Neuronal stem cell (in vitro differentiated cells): ENCODE measurements around the gene PCARE.

Experiments used
- DNase-seq: peaks from one replicate; pipeline ENCODE4 v3.0.0-alpha.2; 2013; ENCODE audit warnings: low spot score
- H2AFZ ChIP-seq: one replicate; pipeline ENCODE4 v1.6.1; 2013; ENCODE audit warnings: mild to moderate bottlenecking, low read length, inconsistent platforms
- H2AK5ac ChIP-seq: 2 replicates; pipeline ENCODE4 v1.6.1; 2013; ENCODE audit warnings: low read depth, mild to moderate bottlenecking, inconsistent platforms, low read length, moderate library complexity, mixed read lengths
- H2BK120ac ChIP-seq: 2 replicates; pipeline ENCODE4 v1.6.1; 2013; ENCODE audit warnings: low read depth, mild to moderate bottlenecking, inconsistent platforms, low read length, moderate library complexity, mixed read lengths
- H2BK12ac ChIP-seq: one replicate; pipeline ENCODE4 v1.6.1; 2013; ENCODE audit warnings: low read length, inconsistent platforms
- H2BK15ac ChIP-seq: 2 replicates; pipeline ENCODE4 v1.6.1; 2013; ENCODE audit warnings: mild to moderate bottlenecking, low read length, inconsistent platforms, mixed read lengths
- H2BK5ac ChIP-seq: one replicate; pipeline ENCODE4 v1.6.1; 2013; ENCODE audit warnings: inconsistent platforms, mild to moderate bottlenecking, low read length, moderate library complexity
- H3K14ac ChIP-seq: one replicate; pipeline ENCODE4 v1.6.1; 2013; ENCODE audit warnings: low read length, inconsistent platforms
- H3K18ac ChIP-seq: 2 replicates; pipeline ENCODE4 v1.6.1; 2013; ENCODE audit warnings: low read length, inconsistent platforms
- H3K23ac ChIP-seq: 2 replicates; pipeline ENCODE4 v1.6.1; 2013; ENCODE audit warnings: low read depth, mild to moderate bottlenecking, mixed read lengths, low read length, inconsistent platforms; ENCODE audit not compliant: poor library complexity
- H3K27ac ChIP-seq: replicated peaks from 3 replicates; pipeline ENCODE4 v1.5.1; 2013; ENCODE audit warnings: low read length, inconsistent platforms
- H3K27me3 ChIP-seq, 3 experiments: 2 replicates each; pipeline ENCODE4 v1.6.1; 2013; ENCODE audit warnings: low read length in 3 of 3, mild to moderate bottlenecking in 2 of 3, inconsistent platforms in 1 of 3, low read depth in 1 of 3, mixed read lengths in 1 of 3, moderate library complexity in 1 of 3; ENCODE audit not compliant: control insufficient read depth in 3 of 3, insufficient read depth in 3 of 3
- H3K36me3 ChIP-seq, 2 donors: replicated peaks in 1 of 2; 2 replicates each; pipeline ENCODE4 v1.6.1; 2013; ENCODE audit warnings: low read length in 2 of 2; ENCODE audit not compliant: control insufficient read depth in 2 of 2, insufficient read depth in 2 of 2
- H3K4ac ChIP-seq: 2 replicates; pipeline ENCODE4 v1.6.1; 2013; ENCODE audit warnings: inconsistent platforms, mild to moderate bottlenecking, low read length, moderate library complexity
- H3K4me1 ChIP-seq, 2 donors: 1 replicate in 1 of 2; 2 replicates in 1 of 2; pipeline ENCODE4 v1.6.1; 2013; ENCODE audit warnings: low read length in 2 of 2, low read depth in 1 of 2; ENCODE audit not compliant: control insufficient read depth in 2 of 2, insufficient read depth in 1 of 2
- H3K4me2 ChIP-seq: one replicate; pipeline ENCODE4 v1.6.1; 2013; ENCODE audit warnings: mild to moderate bottlenecking, low read length, inconsistent platforms; ENCODE audit not compliant: insufficient read depth, poor library complexity, severe bottlenecking
- H3K4me3 ChIP-seq, 2 donors: 2 replicates each; pipeline ENCODE4 v1.5.1; 2013; ENCODE audit warnings: low read length in 2 of 2, mild to moderate bottlenecking in 2 of 2, inconsistent platforms in 1 of 2, moderate library complexity in 1 of 2
- H3K79me1 ChIP-seq: one replicate; pipeline ENCODE4 v1.6.1; 2013; ENCODE audit warnings: low read depth, mild to moderate bottlenecking, inconsistent platforms, low read length, moderate library complexity
- H3K9ac ChIP-seq: one replicate; pipeline ENCODE4 v1.6.1; 2013; ENCODE audit warnings: mild to moderate bottlenecking, low read depth, low read length, inconsistent platforms; ENCODE audit not compliant: poor library complexity
- H3K9me3 ChIP-seq, 2 donors: replicated peaks in 1 of 2; 2 replicates each; pipeline versions ENCODE3 to v1.6.1; 2013; ENCODE audit warnings: low read length in 2 of 2, mild to moderate bottlenecking in 2 of 2, inconsistent platforms in 1 of 2, low read depth in 1 of 2, mixed read lengths in 1 of 2, moderate library complexity in 1 of 2; ENCODE audit not compliant: control insufficient read depth in 2 of 2, insufficient read depth in 1 of 2
- H4K8ac ChIP-seq: one replicate; pipeline ENCODE4 v1.6.1; 2013; ENCODE audit warnings: low read depth, mild to moderate bottlenecking, inconsistent platforms, low read length, moderate library complexity
- H4K91ac ChIP-seq: one replicate; pipeline ENCODE4 v1.6.1; 2013; ENCODE audit warnings: low read length, low read depth, mild to moderate bottlenecking, inconsistent platforms; ENCODE audit not compliant: poor library complexity
- WGBS, 2 donors: extraction: QIAGEN DNeasy Blood & Tissue Kit; methylation state at CpG; one replicate each; pipeline ENCODE4 v1.1.7; 2013; ENCODE audit warnings: missing lambda C conversion rate in 2 of 2, mixed read lengths in 1 of 2; ENCODE audit not compliant: insufficient read length in 2 of 2, insufficient replicate concordance in 1 of 2; ENCODE audit errors: extremely low coverage in 2 of 2; 5-methylcytosine and 5-hydroxymethylcytosine counted together

The PCARE gene

DNA sequence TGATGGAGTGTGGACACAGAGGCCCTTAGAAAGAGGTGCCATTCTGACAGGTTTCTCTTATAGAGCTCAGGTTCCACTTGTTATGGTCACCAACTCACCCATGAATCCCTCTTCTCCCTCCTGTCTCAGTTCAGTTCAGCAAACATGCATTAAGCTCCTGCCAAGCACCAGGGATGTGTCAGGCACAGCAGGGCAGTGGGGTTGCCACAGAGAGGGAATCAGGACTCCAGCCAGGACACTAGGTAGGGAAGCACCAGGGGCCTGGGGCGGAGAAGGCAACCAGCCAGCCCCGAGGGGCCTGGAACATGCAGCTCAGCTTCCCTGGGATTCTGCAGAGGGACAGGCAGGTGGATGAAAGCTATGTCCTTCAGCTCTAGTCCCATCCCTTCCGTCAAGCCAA lies 48.6 kb downstream of the PCARE start:
- no peak overlapping the region for H3K14ac ChIP-seq
- no peak for DNase-seq
- H3K27me3 ChIP-seq, result no peaks in the 10 kb centered on the region
- no peak overlapping the region for H2AFZ ChIP-seq
- no peak overlapping the region for H2BK120ac ChIP-seq
- H2AK5ac ChIP-seq, result peak overlapping the region; percentile 66
- H3K23ac ChIP-seq, result no peak overlapping the region
- no peak overlapping the region for H2BK15ac ChIP-seq
- peaks cover 5 to 14% of the 10 kb centered on the region in 2 donors for H3K4me1 ChIP-seq
- no peak overlapping the region for H3K4me3 ChIP-seq
- peak overlapping the region; percentile 69 for H3K18ac ChIP-seq
- no CpG with 5 or more reads among the region's 3 CpGs for WGBS, 2 donors
- no peak overlapping the region for H3K4ac ChIP-seq
- no peak overlapping the region for H3K4me2 ChIP-seq
- peak overlapping the region; percentile 20 for H2BK5ac ChIP-seq
- no peak overlapping the region for H2BK12ac ChIP-seq
- H3K27ac ChIP-seq, result no peak overlapping the region
- H4K91ac ChIP-seq, result no peak overlapping the region
- no peaks in the 10 kb centered on the region for H3K36me3 ChIP-seq
- no peak overlapping the region for H4K8ac ChIP-seq
- H3K9ac ChIP-seq, result no peak overlapping the region
- no peaks in the 10 kb centered on the region for H3K9me3 ChIP-seq
- H3K79me1 ChIP-seq, result no peaks in the 10 kb centered on the region

DNA sequence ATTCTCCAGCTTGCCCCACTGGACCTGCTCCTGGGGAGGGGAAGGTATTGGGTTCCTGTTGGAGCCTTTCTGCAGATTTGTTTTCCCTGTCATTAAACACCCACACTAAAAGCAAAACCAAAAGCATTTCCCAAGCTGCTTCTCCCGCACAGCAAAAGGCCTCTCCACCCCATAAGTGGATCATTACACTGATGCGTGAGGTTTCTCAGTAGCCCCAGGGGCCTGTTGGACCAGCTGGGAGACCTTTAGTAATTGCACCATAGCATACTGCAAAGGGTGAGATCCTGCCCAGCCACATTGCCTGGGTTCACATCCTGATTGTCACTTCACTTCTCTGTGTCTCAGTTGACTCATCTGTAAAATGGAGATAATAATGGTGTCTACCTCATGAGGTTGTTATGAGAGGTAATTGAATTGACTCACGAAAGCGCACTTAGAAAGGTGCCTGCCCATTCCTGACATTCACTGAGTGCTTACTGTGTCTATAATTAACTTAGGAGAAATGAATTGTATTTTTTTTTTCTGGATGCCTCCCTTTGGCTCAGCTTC lies 49.4 kb downstream of the PCARE start:
- H3K14ac ChIP-seq, result no peak overlapping the region
- H2BK5ac ChIP-seq, result no peak overlapping the region
- no peak overlapping the region for H3K4me3 ChIP-seq
- H3K9ac ChIP-seq, result no peak overlapping the region
- no CpG with 5 or more reads among the region's 4 CpGs for WGBS, 2 donors
- H3K4me1 ChIP-seq, result peaks cover 5 to 14% of the 10 kb centered on the region in 2 donors
- no peaks in the 10 kb centered on the region for H3K36me3 ChIP-seq
- no peak overlapping the region for H2BK15ac ChIP-seq
- no peak overlapping the region for H4K91ac ChIP-seq
- no peaks in the 10 kb centered on the region for H3K27me3 ChIP-seq
- H2BK12ac ChIP-seq, result no peak overlapping the region
- no peak overlapping the region for H3K23ac ChIP-seq
- no peak for DNase-seq
- no peak overlapping the region for H3K4me2 ChIP-seq
- H2AK5ac ChIP-seq, result no peak overlapping the region
- no peak overlapping the region for H4K8ac ChIP-seq
- no peak overlapping the region for H3K4ac ChIP-seq
- no peaks in the 10 kb centered on the region for H3K9me3 ChIP-seq
- H3K27ac ChIP-seq, result no peak overlapping the region
- H3K79me1 ChIP-seq, result no peaks in the 10 kb centered on the region
- no peak overlapping the region for H2BK120ac ChIP-seq
- H3K18ac ChIP-seq, result no peak overlapping the region
- H2AFZ ChIP-seq, result no peak overlapping the region

DNA sequence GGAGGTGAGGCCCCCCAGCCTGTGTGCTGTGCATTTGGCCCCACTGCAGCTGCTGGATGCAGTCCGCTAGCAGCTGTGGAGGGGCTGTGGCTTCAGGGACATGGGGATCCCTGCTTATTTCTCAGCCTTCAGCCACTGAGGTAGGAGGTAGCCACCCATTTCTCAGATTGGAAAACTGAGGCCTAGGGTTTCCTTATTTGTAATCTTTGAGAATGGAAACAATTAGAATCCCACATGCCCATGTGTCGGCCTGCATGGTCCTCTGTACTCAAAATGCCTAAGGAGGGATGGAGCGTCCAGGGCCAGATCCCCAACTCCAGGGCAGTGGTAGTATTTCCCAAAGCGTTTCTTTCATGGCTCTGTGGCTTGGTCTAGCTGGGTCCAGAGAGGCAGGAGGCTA lies 51.1 kb downstream of the PCARE start:
- peak overlapping the region in 1 of 2 donors; percentile 5 for H3K4me3 ChIP-seq
- H4K8ac ChIP-seq, result no peak overlapping the region
- H3K18ac ChIP-seq, result no peak overlapping the region
- no peak overlapping the region for H2AK5ac ChIP-seq
- H2AFZ ChIP-seq, result peak overlapping the region; percentile 77
- H3K4me1 ChIP-seq, result peaks cover 5 to 14% of the 10 kb centered on the region in 2 donors
- no peak overlapping the region for H3K23ac ChIP-seq
- no peak overlapping the region for H3K14ac ChIP-seq
- H3K36me3 ChIP-seq, result no peaks in the 10 kb centered on the region
- H2BK5ac ChIP-seq, result no peak overlapping the region
- H3K9me3 ChIP-seq, result no peaks in the 10 kb centered on the region
- WGBS, 2 donors, result no CpG with 5 or more reads among the region's 4 CpGs
- H3K4ac ChIP-seq, result no peak overlapping the region
- H3K4me2 ChIP-seq, result no peak overlapping the region
- no peak overlapping the region for H2BK15ac ChIP-seq
- H3K27me3 ChIP-seq, result no peaks in the 10 kb centered on the region
- DNase-seq, result no peak
- no peak overlapping the region for H4K91ac ChIP-seq
- H2BK120ac ChIP-seq, result no peak overlapping the region
- H3K27ac ChIP-seq, result no peak overlapping the region
- H2BK12ac ChIP-seq, result no peak overlapping the region
- no peak overlapping the region for H3K9ac ChIP-seq
- H3K79me1 ChIP-seq, result no peaks in the 10 kb centered on the region

DNA sequence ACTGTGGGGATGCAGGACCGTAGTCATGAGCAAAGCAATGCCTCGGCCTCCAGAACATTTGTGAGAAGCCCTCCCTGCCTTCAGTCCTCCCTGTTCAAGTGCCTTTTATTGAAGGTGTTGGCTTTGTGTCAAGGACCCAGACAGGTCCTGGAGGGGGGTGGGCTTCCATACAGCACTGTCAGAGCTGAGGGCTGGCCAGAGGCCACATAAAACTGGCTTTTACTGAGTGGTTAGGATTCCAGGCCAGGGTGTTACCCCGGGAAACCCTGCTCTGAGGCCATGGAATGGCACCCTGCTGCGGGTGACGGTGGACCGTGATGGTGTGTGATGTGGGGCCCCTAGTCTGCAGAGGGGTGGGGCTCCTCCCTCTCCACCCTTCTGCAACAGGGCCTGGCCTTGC lies 51.6 kb downstream of the PCARE start:
- H3K23ac ChIP-seq, result no peak overlapping the region
- no peak overlapping the region for H2AK5ac ChIP-seq
- H3K4me3 ChIP-seq, result peak overlapping the region in 1 of 2 donors; percentile 5
- H3K4me1 ChIP-seq, result peaks cover 5 to 14% of the 10 kb centered on the region in 2 donors
- no peak overlapping the region for H2BK15ac ChIP-seq
- DNase-seq, result no peak
- H3K14ac ChIP-seq, result no peak overlapping the region
- no peak overlapping the region for H2BK5ac ChIP-seq
- H2BK12ac ChIP-seq, result no peak overlapping the region
- no peak overlapping the region for H2BK120ac ChIP-seq
- H3K79me1 ChIP-seq, result no peaks in the 10 kb centered on the region
- H3K4ac ChIP-seq, result no peak overlapping the region
- no peak overlapping the region for H3K4me2 ChIP-seq
- H3K9ac ChIP-seq, result no peak overlapping the region
- H4K91ac ChIP-seq, result no peak overlapping the region
- no peaks in the 10 kb centered on the region for H3K27me3 ChIP-seq
- H2AFZ ChIP-seq, result peak overlapping the region; percentile 77
- peak overlapping the region; percentile 2 for H3K18ac ChIP-seq
- H4K8ac ChIP-seq, result no peak overlapping the region
- WGBS, 2 donors, result no CpG with 5 or more reads among the region's 6 CpGs
- no peaks in the 10 kb centered on the region for H3K36me3 ChIP-seq
- H3K27ac ChIP-seq, result no peak overlapping the region
- no peaks in the 10 kb centered on the region for H3K9me3 ChIP-seq
